NCI-H2029 treated with DMSO at 0.1 percent for 48 hours (cell line): Measurements from ENCODE around the gene IGF2.

Experiments used
- DNase-seq: peaks from one replicate; lab custom pipeline; 2025; lab: John Stamatoyannopoulos, UW

Gene IGF2

GRCh38 chr11:2169626-2170570, 30.7 kb upstream of the IGF2 start:
- no peak for DNase-seq

GRCh38 chr11:2169005-2169378, 29.8 kb upstream of the IGF2 start:
- DNase-seq: no peak

- DNase-seq: no peak
These were observed 29.3 kb upstream of the IGF2 start for GRCh38 chr11:2168286-2169004.

GRCh38 chr11:2167141-2168045, 28.2 kb upstream of the IGF2 start:
- no peak for DNase-seq

GRCh38 chr11:2166091-2166851, 27.1 kb upstream of the IGF2 start:
- DNase-seq: no peak

- no peak for DNase-seq
These were observed 26.4 kb upstream of the IGF2 start for GRCh38 chr11:2165571-2165970.

GRCh38 chr11:2164861-2165555, 25.8 kb upstream of the IGF2 start:
- DNase-seq: no peak

- no peak for DNase-seq
These were observed 24.9 kb upstream of the IGF2 start for GRCh38 chr11:2164081-2164480.

GRCh38 chr11:2163428-2163978, 24.3 kb upstream of the IGF2 start:
- no peak for DNase-seq

- DNase-seq: no peak
These were observed 21.6 kb upstream of the IGF2 start, which contains the start of gene INS for GRCh38 chr11:2160736-2161259. TSS of gene INS (minus strand) at chr11:2161209. CDS start at chr11:2160971, 238 bp downstream.

- no peak for DNase-seq
These were observed 20.6 kb upstream of the IGF2 start for GRCh38 chr11:2159536-2160413.

- DNase-seq: no peak
These were observed 19.8 kb upstream of the IGF2 start for GRCh38 chr11:2158966-2159365.

- DNase-seq: no peak
These were observed 19.1 kb upstream of the IGF2 start for GRCh38 chr11:2158296-2158737.

GRCh38 chr11:2157294-2158040, 18.3 kb upstream of the IGF2 start:
- DNase-seq: no peak

GRCh38 chr11:2156416-2157182, 17.4 kb upstream of the IGF2 start:
- DNase-seq: peak; percentile 12

- DNase-seq: no peak
These were observed 16.3 kb upstream of the IGF2 start for GRCh38 chr11:2155511-2155910.

GRCh38 chr11:2154889-2155288, 15.7 kb upstream of the IGF2 start:
- no peak for DNase-seq

- DNase-seq: no peak
These were observed 15.0 kb upstream of the IGF2 start for GRCh38 chr11:2154195-2154585.
